Measurements from ENCODE around the gene DYRK1B.

Gene DYRK1B

GRCh38 chr19:39833160-39833463 is 850 bp downstream of the DYRK1B start:
- peak overlapping the region; percentile 52 to 78 (median 76) for H3K9ac ChIP-seq (ENCODE audit: low read length in 5 of 5)
- H3K4me1 ChIP-seq (ENCODE audit: control insufficient read depth in 5 of 5, insufficient read depth in 5 of 5, low read length in 5 of 5): peaks cover 9 to 29% (median 22%) of the 10 kb centered on the region in 5 donors
- peak overlapping the region; percentile 80 for H3K27ac ChIP-seq (ENCODE audit: low read depth, low read length)
- no peaks in the 10 kb centered on the region for H3K9me3 ChIP-seq (ENCODE audit: control insufficient read depth in 5 of 5, low read length in 5 of 5)
- H3K4me3 ChIP-seq (ENCODE audit: low read depth in 1 of 5, low read length in 5 of 5): peak overlapping the region; percentile 70 to 98 (median 90)
- H3K27me3 ChIP-seq (ENCODE audit: control insufficient read depth in 5 of 5, insufficient read depth in 4 of 5, low read length in 5 of 5): no peaks in the 10 kb centered on the region
- H3K36me3 ChIP-seq (ENCODE audit: control insufficient read depth in 5 of 5, insufficient read depth in 5 of 5, low read length in 5 of 5): peaks cover 13 to 69% (median 49%) of the 10 kb centered on the region in 5 donors

GRCh38 chr19:39832341-39833083 is 1.4 kb downstream of the DYRK1B start:
- H3K27ac ChIP-seq (ENCODE audit: low read depth, low read length): peak overlapping the region; percentile 80
- peaks cover 9 to 29% (median 22%) of the 10 kb centered on the region in 5 donors for H3K4me1 ChIP-seq (ENCODE audit: control insufficient read depth in 5 of 5, insufficient read depth in 5 of 5, low read length in 5 of 5)
- H3K4me3 ChIP-seq (ENCODE audit: low read depth in 1 of 5, low read length in 5 of 5): peak overlapping the region; percentile 70 to 98 (median 90)
- H3K9ac ChIP-seq (ENCODE audit: low read length in 5 of 5): peak overlapping the region; percentile 52 to 78 (median 76)
- no peaks in the 10 kb centered on the region for H3K27me3 ChIP-seq (ENCODE audit: control insufficient read depth in 5 of 5, insufficient read depth in 4 of 5, low read length in 5 of 5)
- H3K36me3 ChIP-seq (ENCODE audit: control insufficient read depth in 5 of 5, insufficient read depth in 5 of 5, low read length in 5 of 5): peaks cover 10 to 69% (median 51%) of the 10 kb centered on the region in 5 donors
- no peaks in the 10 kb centered on the region for H3K9me3 ChIP-seq (ENCODE audit: control insufficient read depth in 5 of 5, low read length in 5 of 5)

GRCh38 chr19:39831679-39832078 is 2.3 kb downstream of the DYRK1B start:
- peaks cover 10 to 67% (median 50%) of the 10 kb centered on the region in 5 donors for H3K36me3 ChIP-seq (ENCODE audit: control insufficient read depth in 5 of 5, insufficient read depth in 5 of 5, low read length in 5 of 5)
- H3K27me3 ChIP-seq (ENCODE audit: control insufficient read depth in 5 of 5, insufficient read depth in 4 of 5, low read length in 5 of 5): no peaks in the 10 kb centered on the region
- no peak overlapping the region for H3K27ac ChIP-seq (ENCODE audit: low read depth, low read length)
- H3K4me1 ChIP-seq (ENCODE audit: control insufficient read depth in 5 of 5, insufficient read depth in 5 of 5, low read length in 5 of 5): peaks cover 9 to 29% (median 22%) of the 10 kb centered on the region in 5 donors
- peak overlapping the region in 1 of 5 donors; percentile 70 for H3K4me3 ChIP-seq (ENCODE audit: low read depth in 1 of 5, low read length in 5 of 5)
- H3K9me3 ChIP-seq (ENCODE audit: control insufficient read depth in 5 of 5, low read length in 5 of 5): no peaks in the 10 kb centered on the region
- peak overlapping the region in 2 of 5 donors; percentile 77 to 78 for H3K9ac ChIP-seq (ENCODE audit: low read length in 5 of 5)

GRCh38 chr19:39830847-39831246 is 3.1 kb downstream of the DYRK1B start:
- Histone ChIP-seq H3K9ac (ENCODE audit: low read length in 5 of 5) (no peak overlapping the region), H3K27me3 (ENCODE audit: control insufficient read depth in 5 of 5, insufficient read depth in 4 of 5, low read length in 5 of 5) (no peaks in the 10 kb centered on the region), H3K9me3 (ENCODE audit: control insufficient read depth in 5 of 5, low read length in 5 of 5) (no peaks in the 10 kb centered on the region), H3K4me3 (ENCODE audit: low read depth in 1 of 5, low read length in 5 of 5) (no peak overlapping the region), H3K27ac (ENCODE audit: low read depth, low read length) (no peak overlapping the region), H3K4me1 (ENCODE audit: control insufficient read depth in 5 of 5, insufficient read depth in 5 of 5, low read length in 5 of 5) (peaks cover 9 to 29% (median 22%) of the 10 kb centered on the region in 5 donors), H3K36me3 (ENCODE audit: control insufficient read depth in 5 of 5, insufficient read depth in 5 of 5, low read length in 5 of 5) (peaks cover 5 to 68% (median 50%) of the 10 kb centered on the region in 5 donors)

- no peak overlapping the region for H3K27ac ChIP-seq (ENCODE audit: low read depth, low read length)
- no peak overlapping the region for H3K9ac ChIP-seq (ENCODE audit: low read length in 5 of 5)
- H3K36me3 ChIP-seq (ENCODE audit: control insufficient read depth in 5 of 5, insufficient read depth in 5 of 5, low read length in 5 of 5): peaks cover 4 to 68% (median 51%) of the 10 kb centered on the region in 5 donors
- no peaks in the 10 kb centered on the region for H3K9me3 ChIP-seq (ENCODE audit: control insufficient read depth in 5 of 5, low read length in 5 of 5)
- no peak overlapping the region for H3K4me3 ChIP-seq (ENCODE audit: low read depth in 1 of 5, low read length in 5 of 5)
- H3K27me3 ChIP-seq (ENCODE audit: control insufficient read depth in 5 of 5, insufficient read depth in 4 of 5, low read length in 5 of 5): no peaks in the 10 kb centered on the region
- H3K4me1 ChIP-seq (ENCODE audit: control insufficient read depth in 5 of 5, insufficient read depth in 5 of 5, low read length in 5 of 5): peaks cover 9 to 29% (median 22%) of the 10 kb centered on the region in 5 donors
Observed at GRCh38 chr19:39830406-39830805, 3.6 kb downstream of the DYRK1B start.

- H3K4me3 ChIP-seq (ENCODE audit: low read depth in 1 of 5, low read length in 5 of 5): no peak overlapping the region
- H3K9ac ChIP-seq (ENCODE audit: low read length in 5 of 5): no peak overlapping the region
- H3K9me3 ChIP-seq (ENCODE audit: control insufficient read depth in 5 of 5, low read length in 5 of 5): no peaks in the 10 kb centered on the region
- H3K27ac ChIP-seq (ENCODE audit: low read depth, low read length): no peak overlapping the region
- H3K4me1 ChIP-seq (ENCODE audit: control insufficient read depth in 5 of 5, insufficient read depth in 5 of 5, low read length in 5 of 5): peaks cover 9 to 33% (median 24%) of the 10 kb centered on the region in 5 donors
- H3K36me3 ChIP-seq (ENCODE audit: control insufficient read depth in 5 of 5, insufficient read depth in 5 of 5, low read length in 5 of 5): peaks cover 4 to 68% (median 51%) of the 10 kb centered on the region in 5 donors
- H3K27me3 ChIP-seq (ENCODE audit: control insufficient read depth in 5 of 5, insufficient read depth in 4 of 5, low read length in 5 of 5): no peaks in the 10 kb centered on the region
Observed at GRCh38 chr19:39829702-39830275, 4.2 kb downstream of the DYRK1B start.

- Histone ChIP-seq H3K4me3 (ENCODE audit: low read depth in 1 of 5, low read length in 5 of 5) (no peak overlapping the region), H3K4me1 (ENCODE audit: control insufficient read depth in 5 of 5, insufficient read depth in 5 of 5, low read length in 5 of 5) (peaks cover 12 to 36% (median 30%) of the 10 kb centered on the region in 5 donors), H3K9ac (ENCODE audit: low read length in 5 of 5) (no peak overlapping the region), H3K27ac (ENCODE audit: low read depth, low read length) (no peak overlapping the region), H3K36me3 (ENCODE audit: control insufficient read depth in 5 of 5, insufficient read depth in 5 of 5, low read length in 5 of 5) (peaks cover 4 to 65% (median 51%) of the 10 kb centered on the region in 5 donors), H3K9me3 (ENCODE audit: control insufficient read depth in 5 of 5, low read length in 5 of 5) (no peaks in the 10 kb centered on the region), H3K27me3 (ENCODE audit: control insufficient read depth in 5 of 5, insufficient read depth in 4 of 5, low read length in 5 of 5) (no peaks in the 10 kb centered on the region)
Observed at GRCh38 chr19:39828654-39829032, 5.3 kb downstream of the DYRK1B start.

- H3K9me3 ChIP-seq (ENCODE audit: control insufficient read depth in 5 of 5, low read length in 5 of 5): no peaks in the 10 kb centered on the region
- no peaks in the 10 kb centered on the region for H3K27me3 ChIP-seq (ENCODE audit: control insufficient read depth in 5 of 5, insufficient read depth in 4 of 5, low read length in 5 of 5)
- H3K9ac ChIP-seq (ENCODE audit: low read length in 5 of 5): no peak overlapping the region
- H3K27ac ChIP-seq (ENCODE audit: low read depth, low read length): no peak overlapping the region
- no peak overlapping the region for H3K4me3 ChIP-seq (ENCODE audit: low read depth in 1 of 5, low read length in 5 of 5)
- H3K36me3 ChIP-seq (ENCODE audit: control insufficient read depth in 5 of 5, insufficient read depth in 5 of 5, low read length in 5 of 5): peaks cover 4 to 65% (median 51%) of the 10 kb centered on the region in 5 donors
- H3K4me1 ChIP-seq (ENCODE audit: control insufficient read depth in 5 of 5, insufficient read depth in 5 of 5, low read length in 5 of 5): peaks cover 15 to 39% (median 34%) of the 10 kb centered on the region in 5 donors
Observed at GRCh38 chr19:39828015-39828653, 5.8 kb downstream of the DYRK1B start.

GRCh38 chr19:39827216-39827615 is 6.7 kb downstream of the DYRK1B start:
- Histone ChIP-seq H3K36me3 (ENCODE audit: control insufficient read depth in 5 of 5, insufficient read depth in 5 of 5, low read length in 5 of 5) (peaks cover 4 to 65% (median 51%) of the 10 kb centered on the region in 5 donors), H3K27me3 (ENCODE audit: control insufficient read depth in 5 of 5, insufficient read depth in 4 of 5, low read length in 5 of 5) (no peaks in the 10 kb centered on the region), H3K9me3 (ENCODE audit: control insufficient read depth in 5 of 5, low read length in 5 of 5) (no peaks in the 10 kb centered on the region), H3K4me3 (ENCODE audit: low read depth in 1 of 5, low read length in 5 of 5) (no peak overlapping the region), H3K27ac (ENCODE audit: low read depth, low read length) (no peak overlapping the region), H3K9ac (ENCODE audit: low read length in 5 of 5) (no peak overlapping the region), H3K4me1 (ENCODE audit: control insufficient read depth in 5 of 5, insufficient read depth in 5 of 5, low read length in 5 of 5) (peaks cover 9 to 30% (median 25%) of the 10 kb centered on the region in 5 donors)
